BLaER1 (cell line): ENCODE measurements around the gene SYT1.
A peak's percentile ranks its signal among the peaks of the same experiment; 100 is the strongest.
"Not testable (repeated sequence)": the region's sequence is repeated elsewhere in the genome, so short reads cannot be mapped to it uniquely, and the experiment has no call there.

Source experiments
- H3K27ac ChIP-seq: shearing (Covaris generic); formaldehyde crosslinking; 2 replicates; pipeline ENCODE4 v1.8.1; 2022
- H3K27me3 ChIP-seq: shearing (Covaris generic); formaldehyde crosslinking; 2 replicates; pipeline ENCODE4 v1.8.1; 2022
- H3K36me3 ChIP-seq: shearing (Covaris generic); formaldehyde crosslinking; 2 replicates; pipeline ENCODE4 v1.8.1; 2022
- H3K4me1 ChIP-seq: shearing (Covaris generic); formaldehyde crosslinking; 2 replicates; pipeline ENCODE4 v1.8.1; 2022
- H3K4me2 ChIP-seq: shearing (Covaris generic); formaldehyde crosslinking; 2 replicates; pipeline ENCODE4 v1.8.1; 2022
- H3K4me3 ChIP-seq: shearing (Covaris generic); formaldehyde crosslinking; 2 replicates; pipeline ENCODE4 v1.8.1; 2022
- H3K9ac ChIP-seq: shearing (Covaris generic); formaldehyde crosslinking; 2 replicates; pipeline ENCODE4 v1.8.1; 2022
- H3K9me3 ChIP-seq: shearing (Covaris generic); formaldehyde crosslinking; 2 replicates; pipeline ENCODE4 v1.8.1; 2022
- H4K20me1 ChIP-seq: shearing (Covaris generic); formaldehyde crosslinking; 2 replicates; pipeline ENCODE4 v1.8.1; 2022
- Cebpa-rat ChIP-seq: shearing (Covaris generic); IDR thresholded peaks from 2 replicates; pipeline ENCODE4 v1.8.1; 2022

The SYT1 gene

GRCh38 chr12:79421236-79421740 lies 556.7 kb downstream of the SYT1 start:
- H4K20me1 ChIP-seq, result no peaks in the 10 kb centered on the region
- H3K36me3 ChIP-seq, result no peaks in the 10 kb centered on the region
- no peaks in the 10 kb centered on the region for H3K4me1 ChIP-seq
- H3K4me3 ChIP-seq, result no peak overlapping the region
- H3K9ac ChIP-seq, result no peak overlapping the region
- H3K9me3 ChIP-seq, result no peaks in the 10 kb centered on the region
- H3K4me2 ChIP-seq, result no peak overlapping the region
- no peak for TF ChIP-seq Cebpa-rat
- no peaks in the 10 kb centered on the region for H3K27me3 ChIP-seq
- no peak overlapping the region for H3K27ac ChIP-seq

GRCh38 chr12:79422060-79422812 lies 557.7 kb downstream of the SYT1 start:
- no peak for TF ChIP-seq Cebpa-rat
- no peaks in the 10 kb centered on the region for H3K27me3 ChIP-seq
- no peak overlapping the region for H3K4me3 ChIP-seq
- no peaks in the 10 kb centered on the region for H4K20me1 ChIP-seq
- no peak overlapping the region for H3K27ac ChIP-seq
- no peaks in the 10 kb centered on the region for H3K4me1 ChIP-seq
- H3K36me3 ChIP-seq, result no peaks in the 10 kb centered on the region
- no peak overlapping the region for H3K9ac ChIP-seq
- H3K4me2 ChIP-seq, result no peak overlapping the region
- H3K9me3 ChIP-seq, result no peaks in the 10 kb centered on the region

- no peaks in the 10 kb centered on the region for H3K4me1 ChIP-seq
- TF ChIP-seq Cebpa-rat, result 0 out of 2 replicates have a peak, but pooled peaks have one; percentile 18
- no peak overlapping the region for H3K4me3 ChIP-seq
- H4K20me1 ChIP-seq, result no peaks in the 10 kb centered on the region
- no peak overlapping the region for H3K27ac ChIP-seq
- H3K4me2 ChIP-seq, result no peak overlapping the region
- peaks cover 4% of the 10 kb centered on the region; the same call in 1 of the 2 replicates for H3K36me3 ChIP-seq
- H3K9me3 ChIP-seq, result no peaks in the 10 kb centered on the region
- H3K27me3 ChIP-seq, result no peaks in the 10 kb centered on the region
- H3K9ac ChIP-seq, result no peak overlapping the region
These were observed 559.0 kb downstream of the SYT1 start for GRCh38 chr12:79423560-79423959.

GRCh38 chr12:79424109-79424721 lies 559.6 kb downstream of the SYT1 start:
- H3K4me3 ChIP-seq, result no peak overlapping the region
- no peak for TF ChIP-seq Cebpa-rat
- no peaks in the 10 kb centered on the region for H3K9me3 ChIP-seq
- no peak overlapping the region for H3K9ac ChIP-seq
- no peak overlapping the region for H3K4me2 ChIP-seq
- H3K27me3 ChIP-seq, result no peaks in the 10 kb centered on the region
- no peaks in the 10 kb centered on the region for H4K20me1 ChIP-seq
- H3K27ac ChIP-seq, result no peak overlapping the region
- H3K4me1 ChIP-seq, result no peaks in the 10 kb centered on the region
- peaks cover 4% of the 10 kb centered on the region; the same call in 1 of the 2 replicates for H3K36me3 ChIP-seq

- H3K4me2 ChIP-seq, result no peak overlapping the region
- TF ChIP-seq Cebpa-rat, result no peak
These were observed 561.5 kb downstream of the SYT1 start for GRCh38 chr12:79426121-79426520.

GRCh38 chr12:79426744-79427143 lies 562.2 kb downstream of the SYT1 start:
- peaks cover 11% of the 10 kb centered on the region; the same call in 1 of the 2 replicates for H3K36me3 ChIP-seq
- H3K4me3 ChIP-seq, H3K4me2 ChIP-seq, H3K9me3 ChIP-seq, H3K4me1 ChIP-seq, H4K20me1 ChIP-seq, H3K27me3 ChIP-seq, H3K27ac ChIP-seq, H3K9ac ChIP-seq: not testable (repeated sequence)

More at GRCh38 chr12:79426121-79426520, 561.5 kb downstream of the SYT1 start:
- no peak overlapping the region for H3K27ac ChIP-seq
- no peaks in the 10 kb centered on the region for H3K9me3 ChIP-seq
- no peaks in the 10 kb centered on the region for H3K4me1 ChIP-seq
- peaks cover 11% of the 10 kb centered on the region; the same call in 1 of the 2 replicates for H3K36me3 ChIP-seq
- H4K20me1 ChIP-seq, result no peaks in the 10 kb centered on the region
- no peaks in the 10 kb centered on the region for H3K27me3 ChIP-seq
- no peak overlapping the region for H3K9ac ChIP-seq
- no peak overlapping the region for H3K4me3 ChIP-seq

DNA sequence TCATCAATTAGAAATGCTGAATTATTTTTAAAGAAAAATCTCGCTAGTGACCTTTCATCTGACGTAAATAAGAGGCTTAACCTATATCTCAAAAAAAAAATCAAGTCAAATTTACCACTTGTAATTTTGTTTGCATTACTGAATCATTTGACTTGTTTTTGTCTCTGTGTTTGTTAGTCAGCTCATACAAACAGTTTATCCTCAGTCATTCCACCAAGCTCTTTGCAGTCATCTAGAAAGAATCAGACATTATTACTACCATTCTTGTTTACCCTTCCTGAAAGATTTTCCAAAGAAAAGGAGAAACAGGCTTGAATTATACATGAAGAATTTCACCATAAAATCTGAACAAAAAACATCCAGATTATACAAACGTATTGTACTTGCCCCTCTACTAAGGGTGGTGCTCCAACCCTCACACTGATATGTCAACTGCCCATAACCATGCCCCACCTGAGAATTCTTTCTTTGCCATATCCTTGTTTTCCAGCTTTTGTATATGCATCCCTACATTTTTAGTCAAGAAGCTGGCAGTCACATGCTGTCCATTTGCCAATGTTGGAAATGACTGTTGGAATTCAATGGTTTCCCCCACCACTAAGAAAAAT lies 569.0 kb downstream of the SYT1 start:
- Histone ChIP-seq H3K27me3 (no peaks in the 10 kb centered on the region), H3K27ac (no peak overlapping the region), H3K4me2 (no peak overlapping the region), H3K4me3 (no peak overlapping the region), H3K36me3 (peaks cover 15% of the 10 kb centered on the region), H4K20me1 (no peaks in the 10 kb centered on the region), H3K9ac (no peak overlapping the region), H3K9me3 (no peaks in the 10 kb centered on the region), H3K4me1 (peaks cover 8% of the 10 kb centered on the region)
- no peak for TF ChIP-seq Cebpa-rat

DNA sequence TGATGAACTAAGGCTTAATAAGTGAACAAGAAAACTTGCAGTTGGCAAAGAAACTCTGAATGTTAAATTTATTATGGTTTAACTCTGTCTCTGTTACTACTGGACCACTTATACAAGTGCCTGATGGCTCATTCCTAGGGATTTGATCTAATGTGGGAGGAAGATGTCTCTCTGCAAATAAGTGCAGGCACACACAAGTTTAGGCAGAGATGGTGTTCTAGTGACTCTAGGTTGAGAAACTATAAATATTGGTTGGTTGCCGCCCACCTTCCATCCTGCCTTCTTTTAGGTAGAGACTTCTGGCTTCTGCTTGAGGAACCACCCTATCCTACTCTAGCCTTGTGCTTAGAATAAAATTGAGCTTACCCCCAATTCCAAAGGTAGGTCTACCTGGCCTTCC lies 570.0 kb downstream of the SYT1 start:
- H3K4me1 ChIP-seq, result peaks cover 8% of the 10 kb centered on the region
- no peak overlapping the region for H3K4me3 ChIP-seq
- no peak overlapping the region for H3K4me2 ChIP-seq
- no peaks in the 10 kb centered on the region for H4K20me1 ChIP-seq
- H3K36me3 ChIP-seq, result peaks cover 15% of the 10 kb centered on the region
- no peak overlapping the region for H3K27ac ChIP-seq
- TF ChIP-seq Cebpa-rat, result no peak
- H3K27me3 ChIP-seq, result no peaks in the 10 kb centered on the region
- H3K9ac ChIP-seq, result no peak overlapping the region
- H3K9me3 ChIP-seq, result no peaks in the 10 kb centered on the region

DNA sequence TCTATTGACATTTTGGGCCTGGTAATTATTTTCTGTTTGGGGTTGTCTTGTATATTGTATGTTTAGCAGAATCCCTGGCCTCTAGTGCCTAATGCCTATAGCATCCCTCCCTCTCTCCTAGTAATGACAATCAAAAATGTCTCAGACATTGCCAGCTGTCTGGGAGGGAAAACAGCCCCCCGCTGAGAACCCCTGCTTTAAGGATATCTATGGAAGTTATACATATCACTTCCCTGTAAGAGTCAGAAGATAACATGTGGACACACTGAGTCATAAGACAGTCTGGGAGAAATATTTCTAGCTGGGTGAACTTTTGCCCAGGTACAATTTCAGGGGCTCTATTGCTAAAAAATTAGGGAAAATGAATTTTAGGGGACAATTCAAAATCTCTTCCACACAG lies 571.2 kb downstream of the SYT1 start:
- TF ChIP-seq Cebpa-rat, result no peak
- no peaks in the 10 kb centered on the region for H3K9me3 ChIP-seq

More for the DNA sequence above, 571.2 kb downstream of the SYT1 start:
- H3K27ac ChIP-seq, result no peak overlapping the region
- H3K4me3 ChIP-seq, result no peak overlapping the region
- H3K36me3 ChIP-seq, result peaks cover 9% of the 10 kb centered on the region
- no peak overlapping the region for H3K4me2 ChIP-seq
- H3K9ac ChIP-seq, result no peak overlapping the region
- H3K4me1 ChIP-seq, result peaks cover 8% of the 10 kb centered on the region
- no peaks in the 10 kb centered on the region for H4K20me1 ChIP-seq
- no peaks in the 10 kb centered on the region for H3K27me3 ChIP-seq
